HEK293 (cell line): Measurements from ENCODE around the gene SULT2B1.

Source experiments
- CTCF ChIA-PET: fragments of 350-600 bp; formaldehyde crosslinking; extraction: SDS; loops from one replicate; lab custom pipeline; 2021; ENCODE audit warnings: antibody characterized with exemption; lab: Yijun Ruan, JAX
- POLR2A ChIA-PET: fragments of 300-600 bp; formaldehyde crosslinking; extraction: SDS; loops from one replicate; lab custom pipeline; 2020; ENCODE audit warnings: antibody characterized with exemption, inconsistent platforms; lab: Yijun Ruan, JAX
- H3K27ac ChIP-seq: fragments of 200-500 bp; sonication (Bioruptor generic); 2 replicates; pipeline ENCODE4 v1.5.1; 2014; ENCODE audit warnings: low read depth, low read length, control low read depth, inconsistent platforms; ENCODE audit errors: extremely low read depth
- H3K36me3 ChIP-seq, 2 experiments: fragments of 200-500 bp in 1 of 2; sonication (Bioruptor generic) in 1 of 2; 1 replicate in 1 of 2; 2 replicates in 1 of 2; pipeline ENCODE4 v1.5.1; 2014 to 2017; ENCODE audit warnings: inconsistent platforms in 2 of 2, low read length in 2 of 2; ENCODE audit not compliant: control insufficient read depth in 2 of 2, insufficient read depth in 1 of 2
- H3K4me1 ChIP-seq: fragments of 200-500 bp; sonication (Bioruptor generic); 2 replicates; pipeline ENCODE4 v1.5.1; 2014; ENCODE audit warnings: mild to moderate bottlenecking, low read length, inconsistent platforms; ENCODE audit not compliant: control insufficient read depth, insufficient read depth
- H3K4me3 ChIP-seq: 2 replicates; pipeline ENCODE4 v1.5.1; 2011; ENCODE audit warnings: low read depth, mild to moderate bottlenecking, control low read depth, low read length, moderate library complexity
- H3K9me3 ChIP-seq: fragments of 200-500 bp; sonication (Bioruptor generic); 2 replicates; pipeline ENCODE4 v1.5.1; 2014; ENCODE audit warnings: low read depth, low read length, inconsistent platforms; ENCODE audit not compliant: control insufficient read depth, insufficient read depth
- AEBP2 ChIP-seq: fragments of 450-650 bp; formaldehyde crosslinking; IDR thresholded peaks from 2 replicates; pipeline ENCODE4 v1.5.1; 2016; ENCODE audit warnings: missing biosample characterization, missing genetic modification characterization, borderline replicate concordance
- BCL11A ChIP-seq: fragments of 450-650 bp; formaldehyde crosslinking; IDR thresholded peaks from 2 replicates; pipeline ENCODE4 v1.5.1; 2016; ENCODE audit warnings: low read depth, missing biosample characterization, missing genetic modification characterization
- PRDM1 ChIP-seq: fragments of 450-650 bp; formaldehyde crosslinking; IDR thresholded peaks from 2 replicates; pipeline ENCODE4; 2016; ENCODE audit warnings: missing biosample characterization, missing genetic modification characterization
- WT1 ChIP-seq: fragments of 450-650 bp; formaldehyde crosslinking; IDR thresholded peaks from 2 replicates; pipeline ENCODE4 v1.5.1; 2016; ENCODE audit warnings: missing biosample characterization, missing genetic modification characterization
- ZNF121 ChIP-seq: fragments of 450-650 bp; formaldehyde crosslinking; IDR thresholded peaks from 2 replicates; pipeline ENCODE4 v1.5.1; 2016; ENCODE audit warnings: missing biosample characterization, missing genetic modification characterization
- ZNF155 ChIP-seq: fragments of 450-650 bp; formaldehyde crosslinking; IDR thresholded peaks from 2 replicates; pipeline ENCODE4 v1.5.1; 2016; ENCODE audit warnings: missing biosample characterization, missing genetic modification characterization
- ZNF175 ChIP-seq: fragments of 450-650 bp; formaldehyde crosslinking; IDR thresholded peaks from 2 replicates; pipeline ENCODE4 v1.5.1; 2016; ENCODE audit warnings: missing biosample characterization, missing genetic modification characterization
- ZNF366 ChIP-seq: fragments of 450-650 bp; formaldehyde crosslinking; conservative IDR thresholded peaks from 2 replicates; pipeline ENCODE4 v1.5.1; 2016; ENCODE audit warnings: missing biosample characterization, missing genetic modification characterization
- ZNF549 ChIP-seq: fragments of 450-650 bp; IDR thresholded peaks from 2 replicates; pipeline ENCODE4 v1.5.1; 2018; ENCODE audit warnings: missing biosample characterization, missing genetic modification characterization, mild to moderate bottlenecking, inconsistent platforms, moderate library complexity
- ZNF596 ChIP-seq: fragments of 450-650 bp; IDR thresholded peaks from 2 replicates; pipeline ENCODE4 v1.5.0; 2018; ENCODE audit warnings: missing biosample characterization, mild to moderate bottlenecking, missing genetic modification characterization, moderate library complexity
- ZNF621 ChIP-seq: fragments of 450-650 bp; formaldehyde crosslinking; IDR thresholded peaks from 2 replicates; pipeline ENCODE4 v1.5.1; 2017; ENCODE audit warnings: missing biosample characterization, missing genetic modification characterization
- ZNF623 ChIP-seq: fragments of 450-650 bp; formaldehyde crosslinking; IDR thresholded peaks from 2 replicates; pipeline ENCODE4 v1.5.1; 2016; ENCODE audit warnings: missing biosample characterization, missing genetic modification characterization
- ZNF658 ChIP-seq: fragments of 450-650 bp; formaldehyde crosslinking; IDR thresholded peaks from 2 replicates; pipeline ENCODE4; 2016; ENCODE audit warnings: missing biosample characterization, missing genetic modification characterization
- ZNF670 ChIP-seq: fragments of 450-650 bp; formaldehyde crosslinking; IDR thresholded peaks from 2 replicates; pipeline ENCODE4 v1.5.1; 2016; ENCODE audit warnings: missing biosample characterization, missing genetic modification characterization, low read depth
- ZNF768 ChIP-seq: fragments of 450-650 bp; formaldehyde crosslinking; IDR thresholded peaks from 2 replicates; pipeline ENCODE4 v1.5.1; 2018; ENCODE audit warnings: missing biosample characterization, mild to moderate bottlenecking, missing genetic modification characterization
- ZNF791 ChIP-seq: fragments of 450-650 bp; formaldehyde crosslinking; IDR thresholded peaks from 2 replicates; pipeline ENCODE4 v1.5.1; 2016; ENCODE audit warnings: missing biosample characterization, missing genetic modification characterization
- TF ChIP-seq, protein P1 (sequence below): fragments of 450-650 bp; formaldehyde crosslinking; IDR thresholded peaks from 2 replicates; pipeline ENCODE4 v1.5.1; 2016; ENCODE audit warnings: missing biosample characterization, missing genetic modification characterization
- TF ChIP-seq, protein P2 (sequence below): fragments of 450-650 bp; IDR thresholded peaks from 2 replicates; pipeline ENCODE4 v1.5.1; 2018; ENCODE audit warnings: missing biosample characterization, missing genetic modification characterization
- TF ChIP-seq, protein P3 (sequence below): fragments of 450-650 bp; formaldehyde crosslinking; IDR thresholded peaks from 2 replicates; pipeline ENCODE4 v1.5.1; 2016; ENCODE audit warnings: missing biosample characterization, missing genetic modification characterization
- TF ChIP-seq, protein P4 (sequence below): fragments of 450-650 bp; IDR thresholded peaks from 2 replicates; pipeline ENCODE4 v1.5.1; 2018; ENCODE audit warnings: missing biosample characterization, mild to moderate bottlenecking, missing genetic modification characterization

SULT2B1 gene

DNA sequence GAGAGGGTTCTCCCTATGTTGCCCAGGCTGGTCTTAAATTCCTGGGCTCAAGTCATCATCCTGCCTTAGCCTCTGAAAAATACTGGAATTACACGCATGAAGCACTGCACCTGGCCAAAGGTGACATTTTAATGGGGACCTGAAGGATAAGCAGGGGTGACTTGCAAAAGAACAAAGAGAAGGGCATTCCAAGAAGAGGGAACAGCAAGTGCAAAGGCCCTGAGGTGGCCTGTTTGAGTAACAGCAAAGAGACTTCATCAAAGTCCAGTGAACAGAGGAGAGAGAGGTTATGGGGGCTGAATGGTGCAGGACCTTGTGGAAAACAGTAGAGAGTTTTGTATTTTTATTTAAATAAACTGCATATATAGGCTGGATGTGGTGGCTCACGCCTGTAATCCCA lies 89.9 kb downstream of the SULT2B1 start:
- Histone ChIP-seq H3K4me1 (peaks cover 9% of the 10 kb centered on the region), H3K9me3 (no peaks in the 10 kb centered on the region), H3K4me3 (no peak overlapping the region), H3K27ac (no peak overlapping the region), H3K36me3 (no peaks in the 10 kb centered on the region)
- TF ChIP-seq AEBP2 (tag by site-specific recombination) (no peak), ZNF623 (tag by site-specific recombination) (peak; percentile 96)
- ChIA-PET CTCF (no interaction called here), POLR2A (interaction anchor here (0.6 to 0.7 kb wide), 3 partner anchors 25 to 1778 kb away, joined by 3 to 5 read pairs (median 4); no protein-coding TSS in a partner anchor)

DNA sequence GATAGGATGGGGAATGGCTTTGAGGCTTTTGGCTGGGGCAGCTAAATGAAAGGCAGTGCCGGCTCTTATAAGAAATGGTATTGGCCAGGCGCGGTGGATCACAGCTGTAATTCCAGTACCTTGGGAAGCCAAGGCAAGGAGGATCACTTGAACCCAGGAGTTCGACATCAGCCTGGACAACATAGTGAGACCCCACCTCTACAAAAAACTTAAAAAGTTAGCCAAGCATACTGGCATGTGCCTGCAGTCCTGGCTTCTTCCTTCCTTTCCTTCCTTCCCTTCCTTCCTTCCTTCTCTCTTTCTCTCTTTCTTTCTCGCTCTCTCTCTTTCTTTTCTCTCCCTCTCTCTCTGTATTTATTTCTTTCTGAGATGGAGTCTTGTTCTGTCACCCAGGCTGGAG lies 90.9 kb downstream of the SULT2B1 start:
- no peaks in the 10 kb centered on the region for H3K9me3 ChIP-seq
- no peaks in the 10 kb centered on the region for H3K36me3 ChIP-seq
- ChIA-PET POLR2A (interaction anchor here (3.9 kb wide), 1 partner anchor 24 kb away, joined by 39 read pairs; the partner anchor contains the start of genes RPL18 and SPHK2), CTCF (interaction anchor here (0.7 to 3.5 kb wide), 4 partner anchors 32 to 1845 kb away, joined by 3 to 27 read pairs (median 4); no protein-coding TSS in a partner anchor)
- no peak overlapping the region for H3K27ac ChIP-seq
- H3K4me1 ChIP-seq: peaks cover 9% of the 10 kb centered on the region
- no peak overlapping the region for H3K4me3 ChIP-seq
- TF ChIP-seq ZNF121 (tag by site-specific recombination): peak; percentile 87
- TF ChIP-seq PRDM1 (tag by site-specific recombination): peak; percentile 26; the same call in 1 of the 2 replicates
- peak; percentile 83 for TF ChIP-seq ZNF366
- TF ChIP-seq BCL11A (tag by site-specific recombination): no peak
- TF ChIP-seq ZNF596 (tag by site-specific recombination): 0 out of 2 replicates have a peak, but pooled peaks have one; percentile 30

DNA sequence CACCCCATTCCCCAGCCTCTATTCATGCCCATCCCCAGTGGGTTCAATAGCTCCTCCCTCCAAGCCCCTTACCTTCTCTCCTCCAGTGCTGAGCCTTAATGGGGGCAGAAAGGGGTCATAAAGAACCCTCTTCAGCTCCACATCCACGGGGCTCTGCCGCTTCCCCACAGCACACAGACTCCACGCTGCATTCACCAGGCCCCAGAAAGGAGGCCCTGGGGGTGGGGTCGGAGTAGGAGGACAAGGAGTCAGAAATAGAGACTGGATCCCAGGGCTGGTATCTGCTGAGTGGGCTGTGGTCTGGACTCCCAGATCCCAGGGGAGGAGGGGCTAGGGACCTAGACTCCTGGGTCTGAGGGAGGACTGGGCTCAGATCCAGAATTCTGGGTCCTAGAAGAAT lies 92.4 kb downstream of the SULT2B1 start:
- ChIA-PET POLR2A (interaction anchor here (0.7 to 3.9 kb wide), 4 partner anchors 10 to 308 kb away, joined by 3 to 39 read pairs (median 8); partner anchors contain the start of genes RPL18 and SPHK2), CTCF (interaction anchor here (0.6 to 3.5 kb wide), 4 partner anchors 13 to 453 kb away, joined by 3 to 27 read pairs (median 14); partner anchors contain the start of gene HSD17B14)
- no peaks in the 10 kb centered on the region for H3K9me3 ChIP-seq
- H3K27ac ChIP-seq: 0 out of 2 replicates have a peak overlapping the region, but pooled peaks have one; percentile 19
- peaks cover 9% of the 10 kb centered on the region for H3K4me1 ChIP-seq
- H3K4me3 ChIP-seq: no peak overlapping the region
- no peaks in the 10 kb centered on the region for H3K36me3 ChIP-seq
- TF ChIP-seq ZNF155 (no peak), ZNF670 (no peak), ZNF549 (tag by site-specific recombination) (no peak), ZNF621 (tag by site-specific recombination) (no peak), ZNF658 (no peak), ZNF791 (tag by site-specific recombination) (no peak), ZNF175 (no peak), WT1 (tag by site-specific recombination) (no peak), ZNF768 (tag by site-specific recombination) (no peak)
- TF ChIP-seq, protein P1, sequence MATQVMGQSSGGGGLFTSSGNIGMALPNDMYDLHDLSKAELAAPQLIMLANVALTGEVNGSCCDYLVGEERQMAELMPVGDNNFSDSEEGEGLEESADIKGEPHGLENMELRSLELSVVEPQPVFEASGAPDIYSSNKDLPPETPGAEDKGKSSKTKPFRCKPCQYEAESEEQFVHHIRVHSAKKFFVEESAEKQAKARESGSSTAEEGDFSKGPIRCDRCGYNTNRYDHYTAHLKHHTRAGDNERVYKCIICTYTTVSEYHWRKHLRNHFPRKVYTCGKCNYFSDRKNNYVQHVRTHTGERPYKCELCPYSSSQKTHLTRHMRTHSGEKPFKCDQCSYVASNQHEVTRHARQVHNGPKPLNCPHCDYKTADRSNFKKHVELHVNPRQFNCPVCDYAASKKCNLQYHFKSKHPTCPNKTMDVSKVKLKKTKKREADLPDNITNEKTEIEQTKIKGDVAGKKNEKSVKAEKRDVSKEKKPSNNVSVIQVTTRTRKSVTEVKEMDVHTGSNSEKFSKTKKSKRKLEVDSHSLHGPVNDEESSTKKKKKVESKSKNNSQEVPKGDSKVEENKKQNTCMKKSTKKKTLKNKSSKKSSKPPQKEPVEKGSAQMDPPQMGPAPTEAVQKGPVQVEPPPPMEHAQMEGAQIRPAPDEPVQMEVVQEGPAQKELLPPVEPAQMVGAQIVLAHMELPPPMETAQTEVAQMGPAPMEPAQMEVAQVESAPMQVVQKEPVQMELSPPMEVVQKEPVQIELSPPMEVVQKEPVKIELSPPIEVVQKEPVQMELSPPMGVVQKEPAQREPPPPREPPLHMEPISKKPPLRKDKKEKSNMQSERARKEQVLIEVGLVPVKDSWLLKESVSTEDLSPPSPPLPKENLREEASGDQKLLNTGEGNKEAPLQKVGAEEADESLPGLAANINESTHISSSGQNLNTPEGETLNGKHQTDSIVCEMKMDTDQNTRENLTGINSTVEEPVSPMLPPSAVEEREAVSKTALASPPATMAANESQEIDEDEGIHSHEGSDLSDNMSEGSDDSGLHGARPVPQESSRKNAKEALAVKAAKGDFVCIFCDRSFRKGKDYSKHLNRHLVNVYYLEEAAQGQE (tag by site-specific recombination): no peak
- TF ChIP-seq, protein P2, sequence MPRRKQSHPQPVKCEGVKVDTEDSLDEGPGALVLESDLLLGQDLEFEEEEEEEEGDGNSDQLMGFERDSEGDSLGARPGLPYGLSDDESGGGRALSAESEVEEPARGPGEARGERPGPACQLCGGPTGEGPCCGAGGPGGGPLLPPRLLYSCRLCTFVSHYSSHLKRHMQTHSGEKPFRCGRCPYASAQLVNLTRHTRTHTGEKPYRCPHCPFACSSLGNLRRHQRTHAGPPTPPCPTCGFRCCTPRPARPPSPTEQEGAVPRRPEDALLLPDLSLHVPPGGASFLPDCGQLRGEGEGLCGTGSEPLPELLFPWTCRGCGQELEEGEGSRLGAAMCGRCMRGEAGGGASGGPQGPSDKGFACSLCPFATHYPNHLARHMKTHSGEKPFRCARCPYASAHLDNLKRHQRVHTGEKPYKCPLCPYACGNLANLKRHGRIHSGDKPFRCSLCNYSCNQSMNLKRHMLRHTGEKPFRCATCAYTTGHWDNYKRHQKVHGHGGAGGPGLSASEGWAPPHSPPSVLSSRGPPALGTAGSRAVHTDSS (tag by site-specific recombination): no peak
- TF ChIP-seq, protein P3, sequence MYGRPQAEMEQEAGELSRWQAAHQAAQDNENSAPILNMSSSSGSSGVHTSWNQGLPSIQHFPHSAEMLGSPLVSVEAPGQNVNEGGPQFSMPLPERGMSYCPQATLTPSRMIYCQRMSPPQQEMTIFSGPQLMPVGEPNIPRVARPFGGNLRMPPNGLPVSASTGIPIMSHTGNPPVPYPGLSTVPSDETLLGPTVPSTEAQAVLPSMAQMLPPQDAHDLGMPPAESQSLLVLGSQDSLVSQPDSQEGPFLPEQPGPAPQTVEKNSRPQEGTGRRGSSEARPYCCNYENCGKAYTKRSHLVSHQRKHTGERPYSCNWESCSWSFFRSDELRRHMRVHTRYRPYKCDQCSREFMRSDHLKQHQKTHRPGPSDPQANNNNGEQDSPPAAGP: no peak
- TF ChIP-seq, protein P4, sequence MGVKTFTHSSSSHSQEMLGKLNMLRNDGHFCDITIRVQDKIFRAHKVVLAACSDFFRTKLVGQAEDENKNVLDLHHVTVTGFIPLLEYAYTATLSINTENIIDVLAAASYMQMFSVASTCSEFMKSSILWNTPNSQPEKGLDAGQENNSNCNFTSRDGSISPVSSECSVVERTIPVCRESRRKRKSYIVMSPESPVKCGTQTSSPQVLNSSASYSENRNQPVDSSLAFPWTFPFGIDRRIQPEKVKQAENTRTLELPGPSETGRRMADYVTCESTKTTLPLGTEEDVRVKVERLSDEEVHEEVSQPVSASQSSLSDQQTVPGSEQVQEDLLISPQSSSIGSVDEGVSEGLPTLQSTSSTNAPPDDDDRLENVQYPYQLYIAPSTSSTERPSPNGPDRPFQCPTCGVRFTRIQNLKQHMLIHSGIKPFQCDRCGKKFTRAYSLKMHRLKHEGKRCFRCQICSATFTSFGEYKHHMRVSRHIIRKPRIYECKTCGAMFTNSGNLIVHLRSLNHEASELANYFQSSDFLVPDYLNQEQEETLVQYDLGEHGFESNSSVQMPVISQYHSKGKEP (tag by site-specific recombination): no peak
